Right lobe of liver (tissue), 4 donors: ENCODE data around the gene UBE2R2.

Source experiments
- POLR2A ChIP-seq: fragments of 450-650 bp; IDR thresholded peaks from one replicate; pipeline ENCODE4 v1.6.1; 2017; ENCODE audit warnings: antibody characterized with exemption, mild to moderate bottlenecking
- TF ChIP-seq, protein P1 (sequence below), 4 donors: fragments of 200-600 bp in 3 of 4; fragments of 450-650 bp in 1 of 4; IDR thresholded peaks; one replicate each; pipeline versions ENCODE4 v1.5.1 to v1.8.0; 2016 to 2022; ENCODE audit warnings: antibody characterized with exemption in 4 of 4, mild to moderate bottlenecking in 2 of 4
- donor health status: DM: no; HTN: no; CAD: no.
- donor health status: DM: no; HTN: no; CAD: no.
- donor health status: DM: no; HTN: yes; CAD: no.

DNA sequence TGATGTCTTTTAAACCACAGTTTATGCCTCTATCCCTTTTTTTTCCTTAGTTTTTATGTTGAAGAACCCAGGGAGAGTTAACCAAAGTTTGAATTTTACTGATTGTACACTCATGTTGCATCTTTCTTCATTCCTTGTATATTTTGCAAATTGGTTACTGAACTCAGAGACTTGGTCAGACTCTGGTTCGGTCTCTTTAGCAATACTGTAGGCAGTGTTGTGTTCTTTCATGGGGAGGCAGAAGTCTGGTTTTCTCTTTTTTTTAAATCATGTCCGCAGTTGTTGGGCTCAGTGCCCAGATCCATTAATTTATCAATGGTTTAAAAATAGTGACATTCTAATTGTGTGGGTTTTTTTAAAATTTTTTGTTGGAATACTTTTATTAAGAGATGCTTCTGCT lies 23.4 kb downstream of the UBE2R2 start:
- TF ChIP-seq, protein P1, sequence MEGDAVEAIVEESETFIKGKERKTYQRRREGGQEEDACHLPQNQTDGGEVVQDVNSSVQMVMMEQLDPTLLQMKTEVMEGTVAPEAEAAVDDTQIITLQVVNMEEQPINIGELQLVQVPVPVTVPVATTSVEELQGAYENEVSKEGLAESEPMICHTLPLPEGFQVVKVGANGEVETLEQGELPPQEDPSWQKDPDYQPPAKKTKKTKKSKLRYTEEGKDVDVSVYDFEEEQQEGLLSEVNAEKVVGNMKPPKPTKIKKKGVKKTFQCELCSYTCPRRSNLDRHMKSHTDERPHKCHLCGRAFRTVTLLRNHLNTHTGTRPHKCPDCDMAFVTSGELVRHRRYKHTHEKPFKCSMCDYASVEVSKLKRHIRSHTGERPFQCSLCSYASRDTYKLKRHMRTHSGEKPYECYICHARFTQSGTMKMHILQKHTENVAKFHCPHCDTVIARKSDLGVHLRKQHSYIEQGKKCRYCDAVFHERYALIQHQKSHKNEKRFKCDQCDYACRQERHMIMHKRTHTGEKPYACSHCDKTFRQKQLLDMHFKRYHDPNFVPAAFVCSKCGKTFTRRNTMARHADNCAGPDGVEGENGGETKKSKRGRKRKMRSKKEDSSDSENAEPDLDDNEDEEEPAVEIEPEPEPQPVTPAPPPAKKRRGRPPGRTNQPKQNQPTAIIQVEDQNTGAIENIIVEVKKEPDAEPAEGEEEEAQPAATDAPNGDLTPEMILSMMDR (IDR thresholded peaks at IDR 0.05): no peak
- TF ChIP-seq POLR2A: no peak
